Activated CD4-positive, alpha-beta memory T cell treated with anti-CD3 and anti-CD28 coated beads, Interleukin-2, amount 10 ng/mL, durations not matched to agents 7 days and 5 days (primary cell): ENCODE measurements around the gene SEC22C. TPM values are rescaled to one million over a fixed set of nuclear protein-coding genes. Genes with fewer than 3 reads are reported as not detected.

Experiments used
- CTCF ChIA-PET: fragments of 350-600 bp; sonication (Branson Sonifier 250); formaldehyde crosslinking; loops from one replicate; lab custom pipeline; 2021; ENCODE audit warnings: antibody characterized with exemption, inconsistent platforms; lab: Charles Lee
- POLR2A ChIA-PET: fragments of 350-600 bp; sonication (Branson Sonifier 250); formaldehyde crosslinking; loops from one replicate; lab custom pipeline; 2021; ENCODE audit warnings: antibody characterized with exemption; lab: Charles Lee
- DNase-seq: peaks from one replicate; pipeline ENCODE4 v3.0.0-alpha.2; 2020
- H3K27ac Mint-ChIP-seq: one replicate; pipeline ENCODE4 v1.8.0; 2021; ENCODE audit warnings: mild to moderate bottlenecking, mixed read lengths
- H3K27me3 Mint-ChIP-seq: one replicate; pipeline ENCODE4 v1.8.0; 2021; ENCODE audit warnings: mixed read lengths
- H3K36me3 Mint-ChIP-seq: one replicate; pipeline ENCODE4 v1.8.0; 2021; ENCODE audit warnings: low read depth, mixed read lengths
- H3K4me1 Mint-ChIP-seq: one replicate; pipeline ENCODE4 v1.8.0; 2021; ENCODE audit warnings: mixed read lengths
- H3K4me3 Mint-ChIP-seq: one replicate; pipeline ENCODE4 v1.8.0; 2021; ENCODE audit warnings: mild to moderate bottlenecking, mixed read lengths
- H3K9me3 Mint-ChIP-seq: one replicate; pipeline ENCODE4 v1.8.0; 2021; ENCODE audit warnings: mixed read lengths
- total RNA-seq, 2 experiments: library from RNA; stranded (reverse); gene quantifications; one replicate each; pipeline ENCODE4 v1.2.3, GENCODE V29; 2021

The SEC22C gene
- total RNA-seq, 2 experiments from 2014 or later = 58.8 to 62.0 TPM

DNA sequence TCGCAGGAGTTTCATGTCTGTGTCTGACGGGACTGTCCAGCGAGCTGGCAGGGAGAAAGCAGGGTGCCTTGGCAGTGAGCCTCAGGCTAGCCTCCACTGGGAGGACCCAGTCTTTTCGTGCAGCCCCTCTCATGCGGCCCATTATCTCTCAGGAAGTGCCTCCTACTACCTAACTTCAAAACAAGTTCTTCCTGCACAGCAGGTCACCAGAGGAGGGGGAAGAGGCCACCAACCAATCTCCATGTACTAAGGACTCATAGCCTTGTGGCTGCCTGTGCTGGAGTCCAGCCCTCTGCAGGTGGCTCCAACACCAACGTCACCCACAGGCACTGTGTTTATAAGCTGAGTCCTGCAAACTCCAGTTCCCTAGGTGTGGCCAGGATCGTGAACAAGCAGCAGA, 74.5 kb downstream of the SEC22C start:
- DNase-seq = no peak
- Mint-ChIP-seq H3K27ac (peak overlapping the region; percentile 12), H3K4me3 (no peak overlapping the region), H3K27me3 (no peaks in the 10 kb centered on the region), H3K36me3 (no peaks in the 10 kb centered on the region), H3K4me1 (peaks cover 40% of the 10 kb centered on the region), H3K9me3 (no peaks in the 10 kb centered on the region)
- ChIA-PET CTCF (no interaction called here), POLR2A (no interaction called here)

DNA sequence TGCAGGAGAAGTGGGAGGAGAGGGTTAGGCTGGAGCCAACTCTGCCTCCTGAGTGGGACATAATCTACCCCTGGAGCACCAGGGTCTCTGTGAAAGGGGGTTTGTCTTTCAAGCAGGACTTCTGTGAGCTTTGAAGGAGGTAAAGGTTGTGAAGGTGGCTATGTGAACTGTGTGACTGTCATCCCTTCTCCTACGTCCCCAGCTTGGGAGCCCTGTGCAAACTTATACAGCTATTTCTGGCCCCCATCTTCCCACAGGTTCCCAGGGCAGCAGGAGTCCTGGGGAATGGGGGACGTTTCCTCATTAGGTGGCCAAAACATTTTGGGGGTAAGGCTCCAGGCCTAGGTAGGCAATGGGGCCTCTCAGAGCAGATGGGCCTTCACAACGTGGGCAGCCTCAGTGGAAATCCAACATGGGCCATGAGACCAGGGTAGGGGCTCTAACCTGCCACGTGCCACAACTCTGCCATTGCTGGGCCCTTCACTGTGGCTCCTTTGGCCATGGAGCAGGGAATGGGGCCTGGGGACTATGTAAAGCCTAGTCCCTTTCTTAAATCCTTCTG, 75.8 kb downstream of the SEC22C start:
- Mint-ChIP-seq H3K4me1 (peaks cover 43% of the 10 kb centered on the region), H3K36me3 (no peaks in the 10 kb centered on the region), H3K4me3 (no peak overlapping the region), H3K27ac (no peak overlapping the region), H3K9me3 (no peaks in the 10 kb centered on the region), H3K27me3 (peaks cover 10% of the 10 kb centered on the region)
- no peak for DNase-seq
- CTCF ChIA-PET = interaction anchor here (1.0 kb wide), 1 partner anchor 41 kb away, joined by 3 read pairs; no protein-coding TSS in a partner anchor
- POLR2A ChIA-PET = interaction anchor here (1.4 kb wide), 1 partner anchor 21 kb away, joined by 3 read pairs; no protein-coding TSS in a partner anchor

DNA sequence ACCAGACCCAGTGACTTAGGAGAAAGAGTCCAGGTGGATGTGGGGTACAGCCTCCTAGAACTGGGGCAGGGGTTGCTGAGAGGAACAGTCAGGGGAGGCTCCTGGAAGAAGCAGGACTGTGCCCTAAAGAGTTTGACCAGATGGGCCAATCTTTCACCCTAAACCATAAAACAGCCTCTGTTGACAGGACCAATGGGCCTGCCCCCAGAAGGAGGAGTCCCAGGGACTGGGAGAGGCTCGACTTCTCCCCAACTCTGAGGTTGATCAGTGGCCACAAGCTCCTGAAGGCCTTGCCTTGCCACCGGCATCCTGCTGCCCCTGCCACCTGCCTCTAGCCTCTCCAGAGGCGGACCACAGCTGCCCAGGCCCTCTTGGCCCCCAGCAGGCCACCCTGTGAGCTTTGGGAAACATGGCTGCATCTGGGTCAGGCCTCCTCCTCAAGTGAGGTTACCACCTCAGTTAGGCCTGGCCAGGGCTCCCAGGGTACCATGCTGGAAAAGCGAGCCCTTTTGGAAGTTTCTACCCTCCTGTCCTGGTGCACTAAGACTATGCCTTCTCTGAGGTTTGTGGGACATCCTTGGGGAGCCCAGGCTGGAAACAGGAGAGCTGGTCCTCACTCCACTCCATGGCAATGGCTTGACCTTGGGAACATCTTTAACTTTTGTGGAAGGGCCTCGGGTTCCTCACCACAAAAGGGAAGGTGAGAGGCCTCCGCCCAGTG, 76.5 kb downstream of the SEC22C start:
- Mint-ChIP-seq H3K4me1 (peaks cover 46% of the 10 kb centered on the region), H3K36me3 (no peaks in the 10 kb centered on the region), H3K27me3 (peaks cover 16% of the 10 kb centered on the region), H3K9me3 (no peaks in the 10 kb centered on the region), H3K4me3 (no peak overlapping the region), H3K27ac (no peak overlapping the region)
- CTCF ChIA-PET = interaction anchor here (1.0 kb wide), 1 partner anchor 42 kb away, joined by 3 read pairs; no protein-coding TSS in a partner anchor
- POLR2A ChIA-PET = interaction anchor here (1.4 kb wide), 1 partner anchor 22 kb away, joined by 3 read pairs; no protein-coding TSS in a partner anchor
- no peak for DNase-seq

DNA sequence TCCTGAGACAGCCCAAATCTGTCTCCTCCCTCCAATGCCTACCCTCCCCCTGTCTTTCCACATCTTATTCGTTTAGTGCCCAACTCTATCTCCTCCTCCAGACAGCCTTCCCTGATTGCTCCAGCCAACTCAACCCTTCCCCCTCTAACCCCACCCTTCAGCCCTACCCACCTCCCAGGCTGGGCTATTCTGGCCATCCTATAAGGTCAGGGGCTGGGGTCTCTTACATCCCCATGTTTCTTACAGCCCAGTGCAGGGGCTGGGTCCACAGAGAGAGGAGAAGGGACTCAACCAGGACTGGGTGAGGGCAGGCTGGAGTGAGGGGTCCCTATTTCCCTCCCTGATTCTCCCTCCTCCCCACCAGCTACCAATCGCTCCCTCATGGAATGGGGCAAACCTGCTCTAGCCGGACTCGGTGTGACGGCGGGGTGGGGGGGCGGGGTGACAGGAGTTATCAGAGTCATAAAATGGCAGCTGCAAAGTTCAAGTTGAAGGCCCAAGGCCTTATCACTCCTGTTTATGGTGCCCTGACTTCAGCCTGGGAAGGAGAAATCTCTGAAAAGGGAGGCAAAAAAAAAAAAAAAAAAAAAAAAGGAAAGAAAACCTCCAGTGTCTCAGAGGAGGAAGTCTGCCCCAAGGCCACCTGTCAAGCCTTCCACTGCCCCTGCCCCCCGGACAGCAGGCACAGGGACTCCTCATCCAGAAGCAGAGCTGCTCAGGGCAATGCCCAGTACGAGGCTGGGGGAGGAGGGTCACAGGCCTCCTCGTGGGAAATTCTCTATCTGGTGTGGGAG, 77.2 kb downstream of the SEC22C start:
- CTCF ChIA-PET = no interaction called here
- no peak for DNase-seq
- Mint-ChIP-seq H3K9me3 (no peaks in the 10 kb centered on the region), H3K27me3 (peaks cover 22% of the 10 kb centered on the region), H3K27ac (no peak overlapping the region), H3K4me1 (peaks cover 46% of the 10 kb centered on the region), H3K4me3 (no peak overlapping the region), H3K36me3 (no peaks in the 10 kb centered on the region)
- POLR2A ChIA-PET = interaction anchor here (1.4 kb wide), 1 partner anchor 22 kb away, joined by 3 read pairs; no protein-coding TSS in a partner anchor

DNA sequence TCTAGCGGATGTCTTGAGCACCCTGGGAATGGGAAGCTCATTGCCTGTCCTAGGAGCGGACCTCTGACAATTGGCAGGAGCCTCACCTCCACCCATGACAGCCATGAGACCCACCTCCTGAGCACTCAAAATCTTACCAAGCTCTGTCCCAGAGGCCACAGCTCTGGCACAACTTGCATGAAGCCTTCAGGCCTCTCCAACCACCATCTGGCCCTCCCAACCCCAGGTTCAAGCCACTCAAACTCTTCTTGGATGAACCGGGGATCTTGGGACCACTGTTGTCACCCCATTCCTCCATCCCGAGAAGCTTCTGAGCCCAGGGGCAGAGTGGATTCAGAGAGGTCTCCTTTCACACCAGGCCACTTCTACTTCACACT, 77.8 kb downstream of the SEC22C start:
- Mint-ChIP-seq H3K27ac (no peak overlapping the region), H3K4me3 (no peak overlapping the region), H3K9me3 (no peaks in the 10 kb centered on the region), H3K4me1 (peaks cover 48% of the 10 kb centered on the region), H3K36me3 (no peaks in the 10 kb centered on the region), H3K27me3 (peaks cover 25% of the 10 kb centered on the region)
- POLR2A ChIA-PET = no interaction called here
- no peak for DNase-seq
- CTCF ChIA-PET = no interaction called here

DNA sequence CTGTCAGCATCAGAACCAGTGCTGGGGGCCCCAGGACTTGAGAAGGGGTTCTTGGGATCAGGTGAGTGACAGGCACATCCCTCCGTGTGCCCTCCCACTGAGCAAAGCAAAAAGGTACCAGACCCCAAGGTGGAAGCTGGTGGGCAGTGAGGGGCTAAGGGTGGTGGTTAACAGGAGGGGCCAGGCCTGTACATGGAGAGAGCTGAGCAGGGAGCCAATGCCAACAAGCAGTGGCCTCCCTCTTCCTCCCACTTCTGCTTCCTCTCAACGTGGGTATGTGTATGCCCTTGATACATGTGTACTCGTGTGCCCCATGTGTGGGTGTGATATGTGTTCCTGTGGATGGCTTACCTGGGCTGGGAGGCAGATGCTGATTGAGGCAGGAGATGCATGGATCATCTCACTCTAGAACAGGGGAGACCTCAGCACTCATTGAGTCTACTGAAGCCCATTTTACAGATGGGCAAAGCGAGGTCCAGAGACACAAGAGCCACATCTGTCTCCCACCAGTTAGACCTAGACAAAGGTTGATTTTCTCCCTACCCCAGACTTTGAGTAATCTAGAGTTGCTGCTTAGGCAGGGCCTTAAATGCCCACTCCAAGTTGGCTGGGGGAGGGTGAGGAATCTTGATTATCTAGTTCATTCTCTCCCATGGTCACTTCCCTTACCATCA, 78.4 kb downstream of the SEC22C start:
- Mint-ChIP-seq H3K27ac (no peak overlapping the region), H3K36me3 (no peaks in the 10 kb centered on the region), H3K4me3 (peak overlapping the region; percentile 65), H3K27me3 (peaks cover 30% of the 10 kb centered on the region), H3K4me1 (peaks cover 45% of the 10 kb centered on the region), H3K9me3 (no peaks in the 10 kb centered on the region)
- ChIA-PET CTCF (interaction anchor here (2.5 kb wide), 1 partner anchor 23 kb away, joined by 11 read pairs; no protein-coding TSS in a partner anchor), POLR2A (interaction anchor here (2.3 kb wide), 1 partner anchor 41 kb away, joined by 7 read pairs; no protein-coding TSS in a partner anchor)
- DNase-seq = peak; percentile 15

DNA sequence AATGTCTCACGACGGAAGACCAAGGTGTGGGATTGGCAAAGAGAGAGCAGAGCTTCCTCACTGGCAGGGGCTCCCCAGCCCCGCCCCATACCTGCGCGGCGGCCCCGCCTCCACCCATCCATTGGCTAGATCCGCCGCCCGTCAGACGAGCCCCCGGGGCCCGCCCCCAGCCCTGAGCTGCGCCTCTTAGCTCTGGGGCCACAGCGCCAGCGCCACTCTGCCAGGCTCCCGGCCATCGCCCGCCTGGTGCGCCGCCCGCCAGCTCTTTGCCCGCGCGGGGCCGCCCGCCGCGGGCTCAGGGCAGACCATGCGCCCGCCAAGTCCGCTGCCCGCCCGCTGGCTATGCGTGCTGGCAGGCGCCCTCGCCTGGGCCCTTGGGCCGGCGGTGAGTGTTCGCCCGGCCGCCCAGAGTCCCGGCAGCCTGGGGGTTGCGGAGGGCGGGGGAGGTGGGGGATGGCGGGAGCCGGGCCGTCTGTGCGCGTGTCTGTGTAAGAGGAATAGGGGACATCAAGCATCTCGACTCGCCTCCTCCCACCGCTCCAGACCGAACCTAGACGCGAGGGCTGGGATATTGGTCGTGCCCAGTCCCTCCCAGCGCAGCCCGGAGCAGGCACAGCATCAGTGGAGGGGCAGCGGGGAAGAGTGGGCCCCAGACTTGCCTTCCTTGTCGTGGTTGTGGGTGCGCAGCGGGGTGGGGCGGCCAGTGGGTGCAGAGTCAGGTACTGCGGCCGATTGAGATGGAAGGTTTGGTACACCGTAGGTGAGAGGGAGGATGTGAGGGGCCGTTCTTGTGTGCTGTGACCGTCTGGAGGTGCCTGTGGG, 79.1 kb downstream of the SEC22C start, which contains the start of gene VIPR1:
Gene VIPR1, plus strand, starts transcription at position 215 of the 822 bp plus-strand sequence. Its CDS starts 93 bp downstream, at position 308.
- Mint-ChIP-seq H3K4me3 (peak within 1 kb of the TSS; percentile 86), H3K27me3 (peaks cover 34% of the 10 kb centered on the region), H3K36me3 (no peaks in the 10 kb centered on the region), H3K9me3 (no peaks in the 10 kb centered on the region), H3K4me1 (peaks cover 42% of the 10 kb centered on the region), H3K27ac (no peak within 1 kb of the TSS)
- POLR2A ChIA-PET = interaction anchor here (0.8 to 2.3 kb wide), 15 partner anchors 10 to 98 kb away, joined by 3 to 15 read pairs (median 5); partner anchors contain the start of genes NKTR and SEC22C
- peak; percentile 91 for DNase-seq
- CTCF ChIA-PET = interaction anchor here (0.6 to 2.8 kb wide), 19 partner anchors 9 to 379 kb away, joined by 3 to 75 read pairs (median 5); partner anchors contain the start of gene SEC22C

DNA sequence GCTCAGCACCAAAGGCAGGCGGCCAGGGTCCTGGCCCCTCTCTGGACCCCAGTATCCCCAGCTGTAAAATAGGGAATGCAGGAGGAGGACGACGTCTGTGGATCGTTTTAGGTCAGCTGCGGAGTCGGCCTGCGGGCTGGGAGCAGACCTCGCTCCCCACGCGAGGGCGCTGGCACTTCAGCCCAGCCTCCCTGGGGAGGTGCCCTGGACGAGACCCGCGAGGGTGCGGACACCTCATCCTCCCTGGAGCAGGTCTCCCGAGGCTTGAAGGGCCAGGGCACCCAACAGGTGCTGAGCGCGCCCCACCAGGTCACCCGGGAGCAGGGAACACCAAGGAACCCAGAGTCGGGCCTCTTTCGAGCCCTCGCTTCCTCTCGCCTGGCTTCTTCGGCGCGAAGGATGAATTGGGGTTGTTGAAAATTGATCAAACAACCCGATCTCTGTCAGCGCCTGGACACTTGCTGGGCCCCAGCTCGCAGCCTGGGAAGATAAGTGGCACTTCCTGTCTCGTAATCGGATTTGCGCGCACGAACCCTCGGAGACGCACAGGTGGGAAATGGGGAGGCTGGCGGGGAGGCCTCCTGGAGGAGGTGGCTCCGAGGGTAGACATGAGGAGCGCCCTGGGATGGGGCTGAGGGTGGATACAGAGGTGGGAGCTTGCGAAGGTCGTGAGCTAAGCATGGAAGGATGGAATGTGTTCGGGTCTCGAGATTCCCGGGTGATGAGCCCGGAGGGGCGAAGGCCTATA, 79.9 kb downstream of the SEC22C start:
- ChIA-PET POLR2A (interaction anchor here (0.8 to 2.3 kb wide), 15 partner anchors 10 to 99 kb away, joined by 3 to 15 read pairs (median 5); partner anchors contain the start of genes NKTR and SEC22C), CTCF (interaction anchor here (0.7 to 2.8 kb wide), 23 partner anchors 10 to 380 kb away, joined by 3 to 75 read pairs (median 5); partner anchors contain the start of gene SEC22C)
- no peaks in the 10 kb centered on the region for H3K9me3 Mint-ChIP-seq
- peaks cover 39% of the 10 kb centered on the region for H3K4me1 Mint-ChIP-seq
- peak overlapping the region; percentile 86 for H3K4me3 Mint-ChIP-seq
- no peaks in the 10 kb centered on the region for H3K36me3 Mint-ChIP-seq
- H3K27me3 Mint-ChIP-seq = peaks cover 40% of the 10 kb centered on the region
- peak; percentile 70 for DNase-seq
- H3K27ac Mint-ChIP-seq = no peak overlapping the region

DNA sequence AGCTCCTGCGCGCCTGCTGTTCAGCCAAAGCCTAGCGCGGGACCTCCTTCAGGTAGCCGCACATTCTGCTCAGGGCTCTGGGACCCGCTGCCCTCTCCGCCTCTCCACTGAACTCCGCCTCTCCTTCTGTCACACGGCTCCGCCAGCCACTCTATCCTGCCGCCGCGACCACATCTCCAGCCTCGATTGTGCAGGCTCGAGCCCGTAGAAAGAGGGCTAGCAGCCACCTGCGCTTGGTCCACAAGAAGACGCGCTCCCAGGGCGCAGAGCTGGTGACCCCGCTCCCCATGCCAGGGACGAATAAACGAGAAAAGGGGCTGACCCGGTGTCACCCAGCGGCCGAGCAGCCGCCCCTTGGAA, 80.5 kb downstream of the SEC22C start:
- CTCF ChIA-PET = interaction anchor here (0.7 to 2.8 kb wide), 15 partner anchors 10 to 380 kb away, joined by 3 to 75 read pairs (median 5); partner anchors contain the start of gene SEC22C
- Mint-ChIP-seq H3K4me3 (peak overlapping the region; percentile 86), H3K9me3 (no peaks in the 10 kb centered on the region), H3K27ac (no peak overlapping the region), H3K36me3 (no peaks in the 10 kb centered on the region), H3K27me3 (peaks cover 42% of the 10 kb centered on the region), H3K4me1 (peaks cover 43% of the 10 kb centered on the region)
- POLR2A ChIA-PET = interaction anchor here (1.2 to 2.3 kb wide), 7 partner anchors 10 to 100 kb away, joined by 3 to 15 read pairs (median 6); partner anchors contain the start of genes NKTR and SEC22C
- DNase-seq = no peak

DNA sequence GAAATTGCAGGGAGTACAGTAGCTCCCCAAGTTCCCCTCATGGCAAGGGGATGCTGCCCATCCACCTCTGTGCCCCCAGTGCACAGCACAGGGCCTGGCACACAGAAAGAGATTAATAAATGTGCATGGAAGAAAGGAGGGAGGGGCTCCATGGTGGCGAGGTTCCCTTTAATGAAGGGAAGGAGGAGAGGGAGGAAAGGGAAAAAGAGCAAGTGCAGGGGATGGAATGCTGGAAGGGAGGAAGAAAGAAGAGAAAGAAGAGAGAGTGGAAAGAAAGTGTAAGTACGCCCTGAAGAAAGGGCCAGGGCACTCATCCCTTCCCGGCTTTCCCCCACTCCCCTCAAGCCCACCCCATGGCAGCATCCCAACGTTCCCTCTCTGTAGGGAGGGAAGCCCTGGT, 80.9 kb downstream of the SEC22C start:
- Mint-ChIP-seq H3K4me1 (peaks cover 45% of the 10 kb centered on the region), H3K4me3 (peak overlapping the region; percentile 5), H3K27ac (no peak overlapping the region), H3K27me3 (peaks cover 42% of the 10 kb centered on the region), H3K9me3 (no peaks in the 10 kb centered on the region), H3K36me3 (no peaks in the 10 kb centered on the region)
- CTCF ChIA-PET = interaction anchor here (0.7 to 2.8 kb wide), 14 partner anchors 10 to 381 kb away, joined by 3 to 75 read pairs (median 5); no protein-coding TSS in a partner anchor
- POLR2A ChIA-PET = interaction anchor here (1.6 to 2.3 kb wide), 5 partner anchors 9 to 100 kb away, joined by 3 to 15 read pairs (median 7); partner anchors contain the start of genes NKTR and SEC22C
- DNase-seq = peak; percentile 12
